HG02623 (cell line): ENCODE measurements around the gene IL17RA.
"Not testable (repeated sequence)": the region's sequence is repeated elsewhere in the genome, so short reads cannot be mapped to it uniquely, and the experiment has no call there.

Source experiments
- ATAC-seq: cut with Tn5 transposase; IDR thresholded peaks from one replicate; pipeline ENCODE4 v1.9.1; 2021; ENCODE audit warnings: moderate library complexity; ENCODE audit not compliant: unreplicated experiment

Gene IL17RA

DNA sequence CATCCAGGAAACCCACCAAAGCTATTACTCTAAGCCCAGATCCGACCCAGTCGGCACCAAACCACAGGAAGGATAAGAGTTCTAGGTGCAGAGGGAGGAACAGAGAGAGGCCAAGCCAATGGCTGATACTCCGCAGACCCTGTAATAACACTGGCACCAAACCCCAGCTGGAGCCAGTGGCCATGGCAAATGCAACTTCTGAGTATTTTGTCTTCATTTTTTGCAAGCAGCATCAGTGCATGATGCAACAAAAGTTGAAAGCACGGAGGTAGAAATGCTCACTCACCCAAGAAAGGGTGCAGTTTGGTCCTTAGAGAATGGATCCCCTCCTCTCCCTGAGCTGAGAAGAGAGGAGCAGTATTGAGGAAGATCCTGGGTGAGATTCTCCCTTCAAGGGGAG lies 33.5 kb downstream of the IL17RA start:
- no peak for ATAC-seq

DNA sequence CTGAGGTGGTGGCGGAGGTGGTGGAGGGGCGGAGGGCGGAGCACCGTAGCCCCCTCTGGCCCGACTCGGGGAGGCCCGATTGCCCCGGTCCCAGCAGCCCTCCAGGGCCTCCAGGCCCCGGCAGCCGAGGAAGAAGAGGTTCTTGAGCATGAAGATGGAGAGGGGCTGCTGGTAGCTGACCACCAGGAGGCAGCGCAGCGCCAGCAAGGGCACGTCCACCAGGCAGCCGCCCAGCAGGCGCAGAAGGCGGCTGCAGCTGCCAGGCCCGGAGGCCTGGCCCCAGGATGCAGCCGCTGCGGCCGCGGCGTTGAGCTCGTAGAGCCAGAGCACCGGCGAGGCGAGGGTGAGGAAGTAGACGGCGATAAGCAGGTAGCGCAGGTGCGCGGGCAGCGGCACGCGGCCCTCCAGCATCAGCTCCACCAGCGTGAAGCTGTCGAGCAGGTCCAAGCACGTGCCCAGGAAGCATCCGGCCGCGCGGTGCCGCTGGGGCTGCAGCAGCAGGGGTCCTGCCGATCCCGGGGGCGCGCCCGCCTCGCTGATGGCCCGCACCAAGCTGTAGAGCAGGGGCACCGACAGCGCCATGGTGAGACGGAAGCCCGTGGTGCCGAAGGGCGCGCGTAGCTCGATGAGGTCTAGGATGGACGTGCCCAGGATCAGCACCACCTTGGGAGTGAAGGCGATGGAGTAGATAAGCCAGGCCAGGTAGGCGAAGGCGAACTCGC lies 34.8 kb downstream of the IL17RA start:
- no peak for ATAC-seq

DNA sequence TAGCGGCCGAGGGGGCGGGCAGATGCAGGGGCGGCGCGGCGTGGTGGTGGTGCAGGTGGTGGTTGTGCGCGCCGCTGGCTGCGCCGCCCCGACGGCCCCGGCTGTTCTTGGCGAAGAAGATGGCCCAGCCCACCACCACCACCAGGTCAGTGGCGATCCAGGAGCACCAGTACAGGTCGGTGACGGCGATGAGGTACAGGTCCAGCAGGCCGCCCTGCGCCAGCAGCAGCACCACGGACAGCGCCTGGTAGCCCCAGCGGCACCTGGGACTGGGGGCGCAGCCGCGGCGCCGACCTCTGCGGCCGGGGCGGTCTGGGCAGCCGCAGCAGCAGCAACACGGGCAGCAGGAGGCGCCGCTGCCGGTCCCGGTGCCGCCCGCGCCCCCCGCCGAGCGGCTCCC lies 35.5 kb downstream of the IL17RA start:
- ATAC-seq, result no peak

DNA sequence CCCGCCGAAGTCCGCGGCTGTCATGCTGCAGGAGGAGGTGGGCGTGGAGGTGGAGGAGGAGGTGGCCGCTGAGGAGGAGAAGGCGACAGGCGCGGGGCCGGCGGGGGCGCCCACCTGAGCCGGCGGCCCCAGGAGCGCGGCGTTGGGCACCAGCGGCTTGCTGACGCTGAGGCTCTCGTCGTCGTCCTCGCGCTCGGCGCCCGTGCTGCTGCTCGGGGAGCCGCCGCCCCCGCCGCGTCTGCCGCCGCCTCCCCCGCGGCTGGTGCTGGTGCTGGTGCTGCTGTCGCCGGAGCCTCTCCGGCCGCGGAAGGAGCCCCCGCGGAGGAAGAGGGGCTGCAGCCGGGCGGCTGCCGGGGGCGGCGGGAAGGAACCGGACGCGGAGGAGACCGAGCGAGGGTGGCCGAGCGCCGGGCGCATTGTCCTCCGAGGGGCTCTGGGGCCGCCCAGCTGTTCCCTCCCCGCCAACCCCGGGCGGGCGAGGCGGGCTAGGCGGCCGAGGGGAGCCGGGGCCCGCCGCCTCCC lies 36.0 kb downstream of the IL17RA start:
- ATAC-seq, result no peak

DNA sequence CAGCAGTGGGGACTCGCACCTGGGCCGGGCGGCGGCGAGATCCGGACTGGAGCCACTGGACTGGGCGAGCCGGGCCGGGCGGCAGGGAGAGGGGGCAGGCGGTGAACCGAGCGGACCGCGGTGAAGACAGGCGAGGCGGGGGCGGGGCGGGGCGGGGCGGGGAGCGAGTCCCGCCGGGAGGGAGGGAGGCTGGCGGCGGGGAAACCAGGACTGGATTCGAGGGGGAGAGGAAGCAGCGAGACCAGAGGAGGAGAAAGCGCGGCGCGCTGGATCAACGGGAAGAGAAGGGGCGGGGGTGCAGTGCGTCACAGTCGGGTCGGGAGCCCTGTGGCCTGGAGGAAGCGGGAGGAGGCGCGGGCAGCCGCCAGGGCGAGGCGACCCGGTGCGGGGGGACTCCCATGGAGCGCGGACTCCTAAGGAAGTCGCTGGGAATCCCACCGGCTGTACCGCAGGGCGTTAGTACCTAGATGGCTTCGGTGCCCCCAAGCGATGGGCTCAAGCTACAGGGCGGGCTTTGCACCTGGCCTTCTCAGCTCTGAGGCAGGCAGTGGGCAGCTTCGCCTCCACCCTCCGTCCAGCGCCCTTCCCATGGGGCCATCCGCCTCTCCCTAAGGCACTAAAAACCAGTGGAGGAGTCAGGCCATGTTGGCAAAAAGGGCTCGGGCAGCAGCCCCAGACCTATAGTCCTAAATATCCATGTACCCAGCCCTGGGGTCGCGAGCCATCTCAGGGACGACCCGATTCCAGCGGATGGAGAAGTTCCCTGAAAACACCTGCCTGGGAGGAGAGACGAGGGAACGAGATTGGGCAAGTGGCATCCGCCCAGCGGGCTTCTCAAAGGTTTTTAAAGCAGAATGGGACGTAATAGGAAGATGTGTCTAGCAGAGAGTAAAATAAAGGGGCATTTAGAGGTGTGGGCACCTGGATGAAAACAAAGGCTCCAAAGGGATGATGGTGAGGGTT lies 36.7 kb downstream of the IL17RA start, which contains the start of gene TMEM121B:
TSS of gene TMEM121B (minus strand) at position 128 of the 963 bp plus-strand sequence. CDS start 233 bp downstream, outside the sequence.
- ATAC-seq, result no peak

GRCh38 chr22:17130199-17130598 lies 45.4 kb downstream of the IL17RA start:
- no peak for ATAC-seq

DNA sequence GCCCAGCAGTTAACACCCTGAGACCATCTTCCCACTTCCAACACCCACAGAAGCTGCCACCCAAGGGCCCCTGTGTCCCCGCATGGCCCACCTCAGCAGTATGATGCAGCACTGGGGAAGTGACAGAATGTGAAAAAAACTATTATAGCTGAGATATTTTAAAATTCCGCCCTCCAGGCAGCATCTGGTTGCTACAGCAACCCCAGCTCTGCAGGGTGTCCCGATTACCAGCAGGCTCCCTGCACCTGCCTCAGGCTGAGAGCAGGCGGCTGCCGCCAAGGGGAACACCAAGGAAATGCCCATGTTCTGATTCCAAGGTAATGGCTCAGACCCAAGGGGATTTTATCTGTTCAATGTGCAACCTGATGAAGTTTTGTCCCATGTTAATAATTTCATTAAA lies 46.9 kb downstream of the IL17RA start:
- no peak for ATAC-seq

GRCh38 chr22:17132112-17132511 lies 47.3 kb downstream of the IL17RA start:
- ATAC-seq, result no peak

GRCh38 chr22:17133137-17133536 lies 48.3 kb downstream of the IL17RA start:
- no peak for ATAC-seq

GRCh38 chr22:17135153-17135760 lies 50.5 kb downstream of the IL17RA start:
- ATAC-seq, result no peak

DNA sequence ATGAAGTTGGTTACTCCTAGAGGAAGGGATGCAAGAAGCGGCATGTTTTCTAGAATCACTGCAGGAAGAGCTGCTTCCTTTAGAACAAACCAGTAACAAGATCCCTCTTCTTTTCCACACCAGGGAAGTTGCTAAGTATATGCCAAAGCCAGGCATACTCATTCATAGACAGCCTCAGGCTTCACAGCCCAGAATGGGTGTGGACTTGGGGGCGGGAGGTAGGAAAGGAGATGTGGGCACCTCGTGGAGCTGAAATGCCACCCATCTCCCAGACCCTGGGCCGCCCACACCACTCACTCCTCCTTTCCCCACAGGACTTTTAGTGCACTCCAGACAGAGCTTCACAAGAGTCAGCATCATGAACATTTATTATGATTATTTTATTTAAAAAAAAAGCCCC lies 52.4 kb downstream of the IL17RA start:
- ATAC-seq, result no peak

DNA sequence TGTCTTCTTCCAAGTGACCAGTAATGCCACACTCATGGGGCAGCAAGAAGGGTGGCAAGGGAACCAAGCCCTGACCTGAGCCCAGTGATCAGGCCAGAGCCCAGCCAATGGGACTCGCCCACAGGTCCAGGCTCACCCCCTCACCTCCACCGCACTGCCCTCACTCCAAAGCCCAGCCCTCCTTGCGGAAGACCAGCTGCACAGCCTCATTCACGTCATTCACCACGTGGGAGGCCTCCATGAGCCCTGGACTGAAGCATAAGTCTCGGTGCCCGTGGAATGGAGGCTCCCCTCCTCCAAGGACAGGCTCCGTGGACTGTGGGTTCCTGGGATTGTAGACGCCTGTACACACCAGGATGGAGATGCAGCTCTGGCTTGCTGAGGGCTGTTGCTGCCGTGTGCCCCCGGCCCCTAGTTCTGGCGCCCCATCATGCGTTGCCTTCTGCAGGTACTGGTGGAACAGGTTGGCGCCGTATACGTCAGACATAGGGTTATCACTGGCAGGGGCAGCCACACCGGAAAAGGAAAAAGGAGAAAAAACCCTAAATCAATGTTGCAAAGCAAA lies 53.1 kb downstream of the IL17RA start:
- no peak for ATAC-seq

GRCh38 chr22:17138513-17138912 lies 53.7 kb downstream of the IL17RA start:
- ATAC-seq, result no peak

DNA sequence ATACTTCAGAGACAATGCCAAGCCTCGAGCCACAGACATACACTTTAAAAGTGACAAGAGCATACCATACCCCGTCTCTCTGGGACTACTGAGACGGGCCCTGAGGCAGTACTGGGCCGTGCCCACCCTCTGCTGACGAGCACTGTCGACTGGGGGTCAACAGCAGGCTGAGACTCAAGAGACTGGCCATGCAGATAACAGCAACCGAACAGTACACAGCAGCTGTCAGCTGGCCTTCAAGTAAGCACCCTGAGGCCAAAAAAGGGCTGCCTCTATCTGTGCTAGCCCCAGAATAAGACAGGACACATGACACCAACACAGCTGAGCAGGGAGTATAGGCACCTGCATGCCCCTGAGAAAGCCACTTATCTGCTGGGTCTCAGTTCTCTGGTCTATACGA lies 55.2 kb downstream of the IL17RA start:
- ATAC-seq, result no peak

DNA sequence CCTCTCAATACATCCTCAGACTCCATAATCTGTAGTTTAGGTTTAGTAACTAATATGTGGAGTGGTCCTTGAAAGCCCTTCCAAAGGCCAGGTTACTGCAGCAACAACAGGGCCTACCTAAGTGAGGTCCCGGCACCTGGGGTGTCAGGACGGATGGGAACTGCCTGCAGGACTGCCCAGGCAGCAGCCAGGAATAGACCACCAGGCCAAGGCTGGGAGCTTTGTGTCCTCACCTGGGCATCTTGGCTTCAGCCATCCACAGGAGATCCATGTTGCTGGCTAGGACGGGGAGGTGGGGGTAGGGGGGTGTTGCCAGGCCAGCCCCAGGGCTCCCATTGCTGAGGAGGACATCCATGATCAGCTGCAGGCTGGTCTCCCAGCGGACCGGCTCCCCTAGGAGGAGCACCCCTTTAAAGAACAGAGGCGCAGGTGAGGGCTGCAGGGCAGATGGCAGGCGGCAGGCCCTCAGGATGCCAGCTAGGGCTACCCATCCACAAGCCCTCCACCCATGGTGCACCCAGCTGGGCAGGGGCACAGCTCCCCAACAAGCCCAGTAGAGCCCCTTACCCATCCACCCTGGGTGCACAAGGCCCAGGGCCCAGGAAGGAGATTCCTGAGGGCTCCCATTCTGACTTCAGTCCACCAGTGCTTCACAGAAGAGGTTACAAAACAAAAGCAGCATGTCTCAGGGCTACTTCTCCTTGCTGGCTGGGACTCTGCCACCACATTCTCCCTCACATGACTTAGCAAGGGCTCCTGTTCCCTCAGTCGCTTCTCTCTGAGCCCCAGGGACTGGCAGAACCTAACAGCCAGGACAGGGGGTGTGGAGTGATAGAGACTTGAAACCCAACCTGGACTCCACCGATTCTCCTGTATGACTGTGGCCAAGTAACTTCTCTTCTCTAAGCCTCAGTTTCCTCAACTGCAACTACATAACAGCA lies 56.3 kb downstream of the IL17RA start:
- ATAC-seq, result no peak

- ATAC-seq, result no peak
Observed at GRCh38 chr22:17143101-17143500, 58.3 kb downstream of the IL17RA start.

DNA sequence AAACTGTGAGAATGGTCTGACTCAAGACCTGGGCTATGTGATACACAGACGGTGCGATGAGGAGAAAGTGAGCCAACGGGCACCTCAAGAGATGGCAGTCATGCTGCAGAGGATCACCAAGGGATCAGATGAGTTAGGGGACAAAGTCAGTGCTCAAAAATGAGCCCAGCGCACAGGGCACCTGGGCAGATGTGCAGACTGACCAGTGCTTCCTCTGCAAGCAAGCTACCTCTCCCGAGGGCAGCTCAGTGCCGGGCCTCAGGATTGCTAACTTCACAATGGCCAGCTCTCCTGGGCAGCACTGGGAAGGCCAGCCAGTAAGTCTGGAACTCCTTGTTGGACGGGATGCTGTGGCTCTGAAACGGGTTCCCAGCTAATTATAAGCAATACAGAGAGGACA lies 59.0 kb downstream of the IL17RA start:
- no peak for ATAC-seq

DNA sequence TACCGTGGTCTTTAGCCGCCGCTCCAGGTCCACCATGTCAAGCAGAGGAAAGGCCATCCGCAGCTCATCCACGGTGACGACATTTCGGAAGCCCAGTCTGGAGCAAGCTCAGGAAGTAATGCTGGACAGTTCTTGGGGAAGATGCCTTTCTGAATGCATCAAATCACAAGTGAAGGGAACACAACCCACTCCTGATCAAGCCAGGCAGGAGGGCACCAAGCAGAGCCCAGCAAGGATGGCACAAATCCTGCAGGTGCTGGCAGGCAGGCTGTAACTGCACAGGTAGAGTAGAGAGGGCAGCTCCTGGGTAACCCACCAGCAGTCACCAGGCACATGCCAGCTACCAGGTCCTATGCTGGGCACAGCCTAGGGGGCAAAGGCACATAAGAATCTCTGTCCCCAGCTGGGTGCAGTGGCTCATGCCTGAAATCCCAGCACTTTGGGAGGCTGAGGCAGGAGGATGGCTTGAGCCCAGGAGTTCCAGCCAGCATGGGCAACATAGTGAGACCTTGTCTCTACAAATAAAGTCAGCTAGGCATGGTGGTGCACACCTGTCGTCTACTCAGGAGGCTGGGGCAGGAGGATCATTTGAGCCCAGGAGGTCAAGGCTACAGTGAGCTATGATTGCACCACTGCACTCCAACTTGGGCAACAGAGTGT lies 60.4 kb downstream of the IL17RA start:
- ATAC-seq, result no peak

DNA sequence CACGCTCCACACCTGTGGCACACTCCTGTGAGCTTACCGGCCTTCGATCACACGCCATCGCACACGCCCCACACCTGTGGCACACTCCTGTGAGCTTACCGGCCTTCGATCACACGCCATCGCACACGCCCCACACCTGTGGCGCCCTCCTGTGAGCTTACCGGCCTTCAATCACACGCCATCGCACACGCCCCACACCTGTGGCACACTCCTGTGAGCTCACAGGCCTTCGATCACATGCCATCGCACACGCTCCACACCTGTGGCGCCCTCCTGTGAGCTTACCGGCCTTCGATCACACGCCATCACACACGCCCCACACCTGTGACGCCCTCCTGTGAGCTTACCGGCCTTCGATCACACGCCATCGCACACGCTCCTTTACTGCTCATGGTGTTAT lies 62.7 kb downstream of the IL17RA start:
- ATAC-seq, result not testable (repeated sequence)
